ENCODE results near the gene CEACAM16.

DNA sequence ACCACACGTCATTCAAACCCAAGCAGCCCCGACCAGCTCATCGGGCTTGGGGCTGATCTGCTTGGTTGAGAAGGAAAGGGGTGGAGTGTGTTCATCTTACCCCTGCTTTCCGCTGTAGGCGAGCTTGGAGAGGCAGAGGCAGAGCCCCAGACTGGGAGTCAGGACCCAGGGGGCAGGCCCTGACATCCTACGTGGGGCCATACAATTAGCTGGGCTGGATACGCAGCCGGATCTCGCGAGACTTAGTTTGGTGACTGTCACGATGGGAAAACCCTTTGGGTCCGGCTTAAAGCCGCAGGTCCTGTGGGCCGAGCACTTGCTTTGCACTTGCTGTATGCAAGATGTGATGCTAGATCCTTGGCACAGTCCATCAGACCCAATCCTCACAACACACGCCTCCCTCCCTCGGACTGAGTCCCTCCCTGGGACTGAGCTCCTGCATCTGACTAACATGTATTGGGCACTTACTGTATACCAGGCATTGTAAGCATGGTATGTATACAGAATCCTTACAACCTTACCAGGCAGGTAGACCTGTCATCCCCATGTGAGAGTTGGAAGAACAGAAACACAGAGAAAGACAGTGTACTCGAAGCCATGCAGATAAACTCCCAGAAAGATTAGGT is 3.7 kb downstream of the CEACAM16 start:
- TF ChIP-seq, protein P1, sequence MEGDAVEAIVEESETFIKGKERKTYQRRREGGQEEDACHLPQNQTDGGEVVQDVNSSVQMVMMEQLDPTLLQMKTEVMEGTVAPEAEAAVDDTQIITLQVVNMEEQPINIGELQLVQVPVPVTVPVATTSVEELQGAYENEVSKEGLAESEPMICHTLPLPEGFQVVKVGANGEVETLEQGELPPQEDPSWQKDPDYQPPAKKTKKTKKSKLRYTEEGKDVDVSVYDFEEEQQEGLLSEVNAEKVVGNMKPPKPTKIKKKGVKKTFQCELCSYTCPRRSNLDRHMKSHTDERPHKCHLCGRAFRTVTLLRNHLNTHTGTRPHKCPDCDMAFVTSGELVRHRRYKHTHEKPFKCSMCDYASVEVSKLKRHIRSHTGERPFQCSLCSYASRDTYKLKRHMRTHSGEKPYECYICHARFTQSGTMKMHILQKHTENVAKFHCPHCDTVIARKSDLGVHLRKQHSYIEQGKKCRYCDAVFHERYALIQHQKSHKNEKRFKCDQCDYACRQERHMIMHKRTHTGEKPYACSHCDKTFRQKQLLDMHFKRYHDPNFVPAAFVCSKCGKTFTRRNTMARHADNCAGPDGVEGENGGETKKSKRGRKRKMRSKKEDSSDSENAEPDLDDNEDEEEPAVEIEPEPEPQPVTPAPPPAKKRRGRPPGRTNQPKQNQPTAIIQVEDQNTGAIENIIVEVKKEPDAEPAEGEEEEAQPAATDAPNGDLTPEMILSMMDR (IDR thresholded peaks at IDR 0.05; ENCODE audit: insufficient read depth, low read length), result no peak
- TF ChIP-seq, protein P2, sequence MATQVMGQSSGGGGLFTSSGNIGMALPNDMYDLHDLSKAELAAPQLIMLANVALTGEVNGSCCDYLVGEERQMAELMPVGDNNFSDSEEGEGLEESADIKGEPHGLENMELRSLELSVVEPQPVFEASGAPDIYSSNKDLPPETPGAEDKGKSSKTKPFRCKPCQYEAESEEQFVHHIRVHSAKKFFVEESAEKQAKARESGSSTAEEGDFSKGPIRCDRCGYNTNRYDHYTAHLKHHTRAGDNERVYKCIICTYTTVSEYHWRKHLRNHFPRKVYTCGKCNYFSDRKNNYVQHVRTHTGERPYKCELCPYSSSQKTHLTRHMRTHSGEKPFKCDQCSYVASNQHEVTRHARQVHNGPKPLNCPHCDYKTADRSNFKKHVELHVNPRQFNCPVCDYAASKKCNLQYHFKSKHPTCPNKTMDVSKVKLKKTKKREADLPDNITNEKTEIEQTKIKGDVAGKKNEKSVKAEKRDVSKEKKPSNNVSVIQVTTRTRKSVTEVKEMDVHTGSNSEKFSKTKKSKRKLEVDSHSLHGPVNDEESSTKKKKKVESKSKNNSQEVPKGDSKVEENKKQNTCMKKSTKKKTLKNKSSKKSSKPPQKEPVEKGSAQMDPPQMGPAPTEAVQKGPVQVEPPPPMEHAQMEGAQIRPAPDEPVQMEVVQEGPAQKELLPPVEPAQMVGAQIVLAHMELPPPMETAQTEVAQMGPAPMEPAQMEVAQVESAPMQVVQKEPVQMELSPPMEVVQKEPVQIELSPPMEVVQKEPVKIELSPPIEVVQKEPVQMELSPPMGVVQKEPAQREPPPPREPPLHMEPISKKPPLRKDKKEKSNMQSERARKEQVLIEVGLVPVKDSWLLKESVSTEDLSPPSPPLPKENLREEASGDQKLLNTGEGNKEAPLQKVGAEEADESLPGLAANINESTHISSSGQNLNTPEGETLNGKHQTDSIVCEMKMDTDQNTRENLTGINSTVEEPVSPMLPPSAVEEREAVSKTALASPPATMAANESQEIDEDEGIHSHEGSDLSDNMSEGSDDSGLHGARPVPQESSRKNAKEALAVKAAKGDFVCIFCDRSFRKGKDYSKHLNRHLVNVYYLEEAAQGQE (IDR thresholded peaks at IDR 0.05; ENCODE audit: insufficient replicate concordance, low read depth), result no peak
- TF ChIP-seq POLR2AphosphoS5 (IDR thresholded peaks at IDR 0.05; ENCODE audit: low read depth) (no peak), SPI1 (IDR thresholded peaks at IDR 0.05; ENCODE audit: borderline replicate concordance, low read depth) (no peak), GABPA (IDR thresholded peaks at IDR 0.05; ENCODE audit: low read depth) (no peak)
